PC-9 (cell line): ENCODE data around the gene MPL.

Experiments
- EZH2 ChIP-seq: fragments of 200-600 bp; sonication (generic); IDR thresholded peaks from 2 replicates; pipeline ENCODE4 v1.8.0; 2017; ENCODE audit warnings: antibody characterized with exemption, low read depth
- TF ChIP-seq, protein P1 (sequence below): fragments of 200-600 bp; sonication (generic); conservative IDR thresholded peaks from 2 replicates; pipeline ENCODE4 v1.6.1; 2017; ENCODE audit warnings: mixed run types, antibody characterized with exemption, mild to moderate bottlenecking, moderate library complexity

GRCh38 chr1:43379476-43379875 lies 41.9 kb downstream of the MPL start:
- no peak for TF ChIP-seq EZH2
- TF ChIP-seq, protein P1, sequence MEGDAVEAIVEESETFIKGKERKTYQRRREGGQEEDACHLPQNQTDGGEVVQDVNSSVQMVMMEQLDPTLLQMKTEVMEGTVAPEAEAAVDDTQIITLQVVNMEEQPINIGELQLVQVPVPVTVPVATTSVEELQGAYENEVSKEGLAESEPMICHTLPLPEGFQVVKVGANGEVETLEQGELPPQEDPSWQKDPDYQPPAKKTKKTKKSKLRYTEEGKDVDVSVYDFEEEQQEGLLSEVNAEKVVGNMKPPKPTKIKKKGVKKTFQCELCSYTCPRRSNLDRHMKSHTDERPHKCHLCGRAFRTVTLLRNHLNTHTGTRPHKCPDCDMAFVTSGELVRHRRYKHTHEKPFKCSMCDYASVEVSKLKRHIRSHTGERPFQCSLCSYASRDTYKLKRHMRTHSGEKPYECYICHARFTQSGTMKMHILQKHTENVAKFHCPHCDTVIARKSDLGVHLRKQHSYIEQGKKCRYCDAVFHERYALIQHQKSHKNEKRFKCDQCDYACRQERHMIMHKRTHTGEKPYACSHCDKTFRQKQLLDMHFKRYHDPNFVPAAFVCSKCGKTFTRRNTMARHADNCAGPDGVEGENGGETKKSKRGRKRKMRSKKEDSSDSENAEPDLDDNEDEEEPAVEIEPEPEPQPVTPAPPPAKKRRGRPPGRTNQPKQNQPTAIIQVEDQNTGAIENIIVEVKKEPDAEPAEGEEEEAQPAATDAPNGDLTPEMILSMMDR: no peak
